ENCODE measurements around the gene PSMD1.
"Not testable (repeated sequence)": the region's sequence is repeated elsewhere in the genome, so short reads cannot be mapped to it uniquely, and the experiment has no call there.

Gene PSMD1

DNA sequence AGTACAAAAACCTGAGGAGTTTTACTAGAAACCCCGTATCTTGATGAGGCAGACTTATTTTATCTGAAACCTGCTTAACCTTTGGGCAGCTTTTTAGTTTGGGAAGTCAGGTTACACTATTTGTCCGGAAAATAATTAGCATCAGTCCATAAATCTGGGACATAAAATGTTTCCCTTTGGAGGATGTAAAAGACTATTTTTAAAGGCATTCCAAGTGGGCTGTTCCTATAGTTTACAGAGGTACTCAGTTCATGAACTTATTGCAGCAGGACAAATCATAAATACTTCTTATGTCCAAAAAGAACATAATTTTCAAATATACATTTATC, 61.9 kb downstream of the PSMD1 start:
- peak; percentile 36 for FAIRE-seq

GRCh38 chr2:231123362-231123898, 66.8 kb downstream of the PSMD1 start:
- no peak for FAIRE-seq

DNA sequence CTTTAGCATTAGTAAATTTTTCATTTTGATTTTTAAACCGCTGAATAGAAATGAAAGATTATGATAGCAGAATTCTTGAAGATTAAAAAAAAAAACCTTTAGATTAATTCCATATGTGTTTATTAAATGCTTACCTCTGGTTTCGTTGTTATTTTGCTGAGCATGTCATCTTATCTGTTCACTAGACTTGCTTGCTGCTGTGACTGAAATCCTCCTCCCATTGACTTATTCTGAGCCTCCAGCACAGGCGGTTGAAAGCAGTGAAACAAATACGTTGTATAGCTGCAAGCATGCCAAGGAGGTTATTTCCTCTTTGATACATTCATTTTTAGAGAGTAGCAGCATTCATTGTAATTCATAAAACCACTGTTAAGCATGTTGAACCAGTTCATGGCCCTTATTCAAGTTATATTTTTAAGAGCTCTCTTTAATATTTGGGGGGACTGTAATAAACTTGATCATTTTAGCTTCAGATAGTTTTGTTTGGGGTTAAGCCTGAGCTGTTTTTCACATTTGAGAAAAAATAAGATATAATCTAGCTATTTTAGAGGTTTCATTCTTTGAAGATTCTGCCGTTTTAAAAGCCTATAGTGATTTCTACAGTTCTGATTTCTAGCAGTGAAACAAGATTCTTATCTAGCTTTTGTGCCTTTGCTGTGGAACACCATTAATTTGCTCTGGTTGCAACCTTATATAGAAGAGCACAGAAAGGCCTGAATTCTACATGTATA, 68.3 kb downstream of the PSMD1 start, which contains the start of gene HTR2B:
HTR2B (minus strand) TSS at position 205 of the 731 bp plus-strand sequence. CDS start 1,278 bp downstream, outside the sequence.
- peak; percentile 85 for FAIRE-seq

DNA sequence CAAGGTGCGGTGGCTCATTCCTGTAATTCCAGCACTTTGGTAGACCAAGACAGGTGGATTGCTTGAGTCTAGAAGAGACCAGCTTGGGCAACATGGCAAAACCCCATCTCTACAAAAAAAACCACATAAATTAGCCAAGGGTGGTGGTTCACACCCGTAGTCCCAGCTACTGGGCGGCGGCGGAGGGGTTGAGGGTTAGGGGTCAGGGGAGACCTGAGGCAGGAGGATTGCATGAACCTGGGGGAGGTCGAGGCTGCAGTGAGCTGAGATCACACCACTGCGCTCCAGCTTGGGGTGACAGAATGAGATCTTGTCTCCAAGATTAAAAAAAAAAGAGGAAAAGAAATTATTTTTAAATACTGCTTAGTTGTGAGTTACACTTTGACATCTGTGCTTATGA, 69.5 kb downstream of the PSMD1 start:
- FAIRE-seq, result no peak

DNA sequence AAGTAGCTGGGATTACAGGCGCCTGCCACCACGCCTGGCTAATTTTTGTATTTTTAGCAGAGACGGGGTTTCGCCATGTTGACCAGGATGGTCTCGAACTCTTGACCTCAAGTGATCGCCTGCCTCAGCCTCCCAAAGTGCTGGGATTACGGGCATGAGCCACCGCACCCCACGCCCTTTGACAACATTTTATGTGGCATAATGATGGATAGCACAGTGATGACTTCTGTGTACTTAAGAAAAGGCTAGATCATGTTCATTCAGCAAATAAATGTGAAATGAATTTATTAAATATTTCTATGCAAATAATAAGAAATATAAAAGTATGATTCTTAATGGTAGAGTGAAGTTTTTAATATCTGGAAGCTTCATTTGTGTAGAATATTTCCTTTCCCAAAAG, 70.8 kb downstream of the PSMD1 start:
- no peak for FAIRE-seq

DNA sequence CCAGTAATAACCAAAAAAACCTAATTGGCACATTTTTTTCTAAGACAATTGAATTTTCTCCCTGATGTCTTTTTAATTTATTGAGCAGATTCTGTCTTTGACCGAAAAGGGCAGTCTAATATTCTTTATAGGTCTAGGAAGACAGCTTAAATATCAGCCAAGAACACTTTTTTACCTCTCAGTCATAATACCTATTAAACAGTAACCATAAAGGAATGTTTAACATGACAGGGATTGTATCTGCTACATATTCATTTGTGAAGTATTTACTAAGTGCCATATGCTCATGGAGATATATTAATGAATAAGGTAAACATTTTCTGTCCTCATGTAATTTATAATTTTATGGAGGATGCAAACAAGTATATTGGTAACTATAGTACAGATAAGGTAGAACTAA, 71.3 kb downstream of the PSMD1 start:
- no peak for FAIRE-seq

GRCh38 chr2:231128541-231128940, 71.9 kb downstream of the PSMD1 start:
- no peak for FAIRE-seq

GRCh38 chr2:231129216-231129615, 72.5 kb downstream of the PSMD1 start:
- no peak for FAIRE-seq

- FAIRE-seq, result no peak
Measured at GRCh38 chr2:231130336-231131056, 73.8 kb downstream of the PSMD1 start.

- peak; percentile 27 for FAIRE-seq
Measured at GRCh38 chr2:231132129-231132528, 75.5 kb downstream of the PSMD1 start.

GRCh38 chr2:231133365-231134099, 76.9 kb downstream of the PSMD1 start:
- FAIRE-seq, result no peak

DNA sequence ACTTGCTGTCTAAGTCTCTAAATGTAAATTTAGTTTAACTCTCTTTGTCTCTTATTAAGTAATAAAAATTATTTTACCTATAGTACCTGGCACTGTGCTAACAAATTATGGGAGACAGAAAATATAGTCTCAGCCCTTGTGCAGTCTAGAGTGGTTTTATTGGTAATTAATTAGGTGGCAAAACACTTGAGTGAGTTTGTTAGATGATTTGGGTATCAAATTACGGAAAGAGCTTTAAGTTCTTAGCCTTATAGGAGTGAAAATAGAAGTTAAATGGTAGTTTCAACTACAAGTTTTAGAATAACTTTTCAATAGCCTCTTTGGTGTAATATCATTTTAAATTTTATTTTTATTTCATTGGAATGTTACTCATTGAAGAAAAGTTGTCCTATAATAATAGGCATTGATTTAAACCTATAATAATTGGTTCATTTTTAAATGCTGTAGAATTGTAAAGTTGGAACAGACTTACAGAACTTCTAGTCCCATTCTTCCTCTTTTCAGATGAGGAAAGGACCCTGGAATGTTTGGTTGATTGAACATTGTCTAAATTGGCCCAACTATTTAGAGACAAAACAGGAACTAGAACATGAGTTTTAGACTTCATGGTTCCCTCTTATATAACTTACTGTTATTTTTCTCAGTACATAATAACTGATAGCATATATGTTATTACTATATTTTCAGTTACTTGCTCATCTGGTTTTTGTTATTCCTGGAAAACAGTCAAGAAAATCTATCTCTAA, 78.4 kb downstream of the PSMD1 start:
- FAIRE-seq, result no peak

- FAIRE-seq, result no peak
Measured at GRCh38 chr2:231138699-231139098, 82.0 kb downstream of the PSMD1 start.

- FAIRE-seq, result no peak
Measured at GRCh38 chr2:231139796-231140195, 83.1 kb downstream of the PSMD1 start.

DNA sequence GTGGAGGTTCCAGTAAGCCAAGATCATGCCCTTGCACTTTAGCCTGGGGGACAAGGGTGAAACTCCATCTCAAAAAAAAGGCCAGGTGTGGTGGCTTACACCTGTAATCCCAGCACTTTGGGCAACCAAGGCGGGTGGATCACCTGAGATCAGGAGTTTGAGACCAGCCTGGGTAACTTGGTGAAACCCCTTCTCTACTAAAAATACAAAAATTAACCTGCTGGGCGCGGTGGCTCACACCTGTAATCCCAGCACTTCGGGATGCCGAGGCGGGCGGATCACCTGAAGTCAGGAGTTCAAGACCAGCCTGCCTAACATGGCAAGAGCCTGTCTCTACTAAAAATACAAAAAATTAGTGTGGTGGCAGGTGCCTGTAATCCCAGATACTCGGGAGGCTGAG, 84.1 kb downstream of the PSMD1 start:
- FAIRE-seq, result not testable (repeated sequence)

DNA sequence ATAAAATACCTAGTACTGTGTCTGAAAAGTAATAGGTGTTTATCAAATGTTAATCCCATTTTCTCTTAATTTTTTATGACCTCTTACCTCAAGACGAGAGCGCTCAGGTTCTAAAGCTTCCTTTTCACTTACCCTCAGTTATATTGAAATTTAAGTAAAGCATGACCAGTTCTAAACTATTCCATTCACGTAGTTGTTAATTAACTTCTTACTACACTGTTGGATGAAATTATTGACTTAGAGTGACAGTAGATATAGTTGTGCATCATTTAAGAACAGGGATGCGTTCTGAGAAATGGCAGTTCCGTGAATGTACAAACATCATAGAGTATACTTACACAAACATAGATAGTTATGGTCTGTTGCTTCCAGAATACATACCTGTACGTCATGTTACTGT, 88.2 kb downstream of the PSMD1 start:
- no peak for FAIRE-seq

GRCh38 chr2:231146665-231147064, 90.0 kb downstream of the PSMD1 start:
- no peak for FAIRE-seq

- no peak for FAIRE-seq
Measured at GRCh38 chr2:231152800-231153557, 96.3 kb downstream of the PSMD1 start.

DNA sequence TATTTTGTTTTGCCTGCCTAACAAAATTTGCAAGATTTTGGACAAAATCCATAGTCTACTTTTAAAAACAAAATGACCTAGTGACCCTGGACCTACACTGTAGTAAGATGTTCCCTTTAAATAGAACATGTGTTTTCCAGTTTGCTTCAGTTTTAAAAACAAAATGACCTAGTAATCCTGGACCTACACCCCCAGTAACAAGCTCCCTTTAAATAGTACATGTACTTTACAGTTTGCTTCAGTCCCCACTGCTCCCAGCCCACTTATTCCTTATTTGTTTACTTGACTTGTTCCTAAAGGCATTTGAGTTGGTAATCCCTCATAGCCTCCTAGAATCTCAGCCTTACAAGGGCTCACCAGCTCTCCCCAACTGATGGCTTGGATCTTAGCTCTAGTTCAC, 102.6 kb downstream of the PSMD1 start:
- FAIRE-seq, result no peak

- FAIRE-seq, result no peak
Measured at GRCh38 chr2:231160701-231161100, 104.0 kb downstream of the PSMD1 start.

- FAIRE-seq, result no peak
Measured at GRCh38 chr2:231161252-231161839, 104.7 kb downstream of the PSMD1 start.
